GM21619 (cell line): Measurements from ENCODE around the gene SPRN.

Source experiments
- ATAC-seq: cut with Tn5 transposase; IDR thresholded peaks from one replicate; pipeline ENCODE4 v1.9.1; 2021; ENCODE audit not compliant: unreplicated experiment

Gene SPRN

DNA sequence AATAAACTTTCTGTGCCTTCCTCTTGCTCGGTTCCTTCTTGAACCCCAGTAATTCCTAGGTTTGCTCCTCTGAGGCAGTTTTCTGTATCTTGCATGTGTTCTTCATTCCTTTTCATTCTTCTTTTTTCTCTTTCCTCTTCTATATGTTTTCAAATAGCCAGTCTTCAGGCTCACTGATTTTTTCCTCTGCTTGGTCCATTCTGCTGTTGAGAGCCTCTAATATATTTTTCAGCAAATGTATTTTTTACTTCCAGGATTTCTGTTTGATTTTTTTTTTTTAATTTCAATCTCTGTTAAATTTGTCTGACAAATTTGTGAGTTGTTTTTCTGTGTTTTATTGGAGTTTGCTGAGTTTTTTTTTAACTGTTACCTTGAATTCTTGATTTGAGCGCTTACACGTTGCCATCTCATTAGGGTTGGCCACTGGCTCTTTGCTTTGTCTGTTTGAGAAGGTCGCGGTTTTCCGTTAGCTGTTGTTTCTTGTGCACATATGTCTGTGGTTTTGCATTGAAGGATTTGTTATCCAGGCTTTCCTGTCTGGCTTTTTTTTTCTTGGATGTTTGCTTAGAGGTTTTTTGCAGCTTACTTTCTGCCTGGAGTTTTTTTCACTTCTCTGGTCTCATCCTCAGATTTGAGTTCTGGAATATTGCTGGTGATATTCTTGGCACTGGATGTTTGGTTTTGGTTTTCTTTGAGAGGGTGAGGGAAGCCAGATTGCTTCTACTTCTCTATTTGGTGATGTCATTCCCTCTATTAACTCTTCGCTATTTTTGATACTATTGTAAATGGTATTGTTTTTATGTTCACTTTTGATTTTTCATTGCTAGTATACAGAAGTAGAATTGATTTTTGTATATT is 12.7 kb downstream of the SPRN start:
- ATAC-seq, result no peak

DNA sequence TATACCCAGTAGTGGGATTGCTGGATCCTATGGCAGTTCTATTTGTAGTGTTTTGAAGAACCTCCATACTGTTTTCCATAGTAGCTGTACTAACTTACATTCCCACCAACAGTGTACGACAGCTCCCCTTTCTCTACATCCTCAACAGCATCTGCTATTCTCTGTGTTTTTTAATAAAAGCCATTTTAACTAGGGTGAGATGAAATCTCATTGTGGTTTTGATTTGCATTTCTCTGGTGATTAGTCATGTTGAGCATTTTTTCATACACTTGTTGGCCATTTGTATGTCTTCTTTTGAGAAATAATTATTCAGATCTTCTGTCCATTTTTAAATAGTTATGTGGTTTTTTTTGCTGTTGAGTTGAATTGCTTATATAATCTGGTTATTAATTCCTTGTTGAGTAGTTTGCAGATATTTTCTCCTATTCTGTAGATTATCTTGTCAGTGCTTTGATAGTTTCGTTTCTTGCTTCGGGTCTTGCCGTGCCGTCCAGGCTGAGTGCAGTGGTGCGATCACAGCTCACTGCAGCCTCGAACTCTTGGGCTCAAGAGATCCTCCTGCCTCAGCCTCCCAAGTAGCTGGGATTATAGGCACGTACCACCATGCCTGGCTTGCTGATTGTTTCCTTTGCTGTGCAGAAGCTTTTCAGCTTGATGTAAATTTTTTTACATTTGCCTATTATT is 18.4 kb downstream of the SPRN start:
- peak; percentile 61 for ATAC-seq

DNA sequence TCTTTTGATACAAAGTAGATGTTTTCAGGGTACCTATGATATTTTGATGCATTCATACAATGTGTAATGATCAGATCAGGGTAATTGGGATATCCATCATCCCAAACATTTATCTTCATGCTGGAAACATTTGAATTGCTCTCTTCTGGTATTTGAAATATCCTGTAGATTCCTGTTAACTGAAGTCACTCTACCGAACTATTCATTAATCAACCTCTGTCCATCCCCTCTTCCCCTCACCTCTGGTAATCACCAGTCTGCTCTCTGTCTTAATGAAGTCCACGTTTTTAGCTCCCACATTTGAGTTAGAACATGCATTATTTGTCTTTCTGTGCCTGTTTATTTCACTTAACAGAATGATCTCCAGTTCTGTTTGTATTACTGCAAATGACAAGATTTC is 19.2 kb downstream of the SPRN start:
- ATAC-seq, result no peak

DNA sequence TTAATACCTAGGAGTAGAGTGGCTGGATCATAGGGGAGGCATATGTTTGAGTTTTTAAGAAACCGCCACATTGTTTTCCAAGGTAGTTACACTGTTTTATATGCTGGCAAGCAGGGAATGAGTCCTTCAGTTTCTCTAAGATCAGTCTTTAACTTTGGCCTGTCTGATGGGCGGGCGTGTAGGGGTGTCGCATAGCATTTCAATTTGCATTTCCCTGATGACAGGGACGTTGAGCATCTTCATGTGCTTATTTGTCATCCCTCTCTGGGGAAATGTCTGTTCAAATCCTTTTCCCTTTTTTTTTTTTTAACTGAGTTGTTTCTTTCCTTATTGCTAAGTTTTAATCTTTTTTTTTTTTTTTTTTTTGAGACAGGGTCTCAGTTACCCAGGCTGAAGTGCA is 20.6 kb downstream of the SPRN start:
- ATAC-seq, result no peak

DNA sequence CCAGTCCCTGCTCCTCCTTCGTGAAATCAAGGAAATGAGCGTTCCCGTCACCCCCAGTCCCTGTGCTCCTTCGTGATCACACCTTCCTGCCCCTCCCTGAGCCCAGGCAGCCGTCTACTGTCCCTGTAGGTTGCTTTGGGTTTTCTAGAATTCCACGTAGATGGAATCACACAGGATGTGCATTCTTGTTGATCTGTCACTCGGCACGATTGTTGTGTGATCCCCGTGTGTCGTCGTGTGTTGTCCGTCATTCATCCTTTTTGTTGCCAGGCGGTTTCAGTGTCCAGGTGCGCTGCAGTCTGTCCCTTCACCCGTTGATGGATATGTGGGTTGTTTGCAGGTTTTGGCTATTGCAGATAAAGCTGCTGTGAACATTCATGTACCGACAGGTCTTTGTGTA is 21.1 kb downstream of the SPRN start:
- ATAC-seq, result no peak

DNA sequence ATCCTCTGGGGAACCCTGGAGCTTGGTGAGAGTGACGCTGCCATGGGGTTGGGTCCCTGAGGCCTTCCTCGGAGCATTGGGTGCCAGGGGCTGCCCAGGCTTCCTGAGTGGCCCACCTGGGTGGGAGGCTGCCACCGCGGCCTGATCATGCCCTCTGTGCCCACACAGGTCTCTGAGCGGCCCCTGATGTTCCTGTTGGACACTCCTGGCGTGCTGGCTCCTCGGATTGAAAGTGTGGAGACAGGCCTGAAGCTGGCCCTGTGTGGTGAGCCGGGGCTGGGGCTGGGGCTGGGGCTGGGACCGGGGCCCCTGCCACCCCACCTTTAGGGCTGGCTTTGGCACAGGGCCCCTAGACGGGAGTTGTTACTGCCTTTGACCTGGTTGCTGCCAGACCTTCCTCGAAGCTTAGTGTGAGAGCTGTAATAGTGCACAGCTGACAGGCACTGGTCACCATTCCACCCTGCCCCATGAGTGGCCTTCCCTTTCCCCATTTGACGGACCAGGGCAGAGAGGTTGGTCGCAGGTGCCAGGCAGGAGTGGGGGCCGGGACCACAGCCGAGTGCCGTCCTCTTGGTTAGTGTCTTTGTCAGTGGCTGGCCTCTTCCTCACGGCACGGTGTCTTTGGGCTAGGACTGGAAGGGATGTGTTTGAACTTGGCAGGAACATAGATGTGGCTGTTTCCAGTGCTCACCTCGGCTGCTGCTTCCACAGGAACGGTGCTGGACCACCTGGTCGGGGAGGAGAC is 22.3 kb downstream of the SPRN start:
- no peak for ATAC-seq

DNA sequence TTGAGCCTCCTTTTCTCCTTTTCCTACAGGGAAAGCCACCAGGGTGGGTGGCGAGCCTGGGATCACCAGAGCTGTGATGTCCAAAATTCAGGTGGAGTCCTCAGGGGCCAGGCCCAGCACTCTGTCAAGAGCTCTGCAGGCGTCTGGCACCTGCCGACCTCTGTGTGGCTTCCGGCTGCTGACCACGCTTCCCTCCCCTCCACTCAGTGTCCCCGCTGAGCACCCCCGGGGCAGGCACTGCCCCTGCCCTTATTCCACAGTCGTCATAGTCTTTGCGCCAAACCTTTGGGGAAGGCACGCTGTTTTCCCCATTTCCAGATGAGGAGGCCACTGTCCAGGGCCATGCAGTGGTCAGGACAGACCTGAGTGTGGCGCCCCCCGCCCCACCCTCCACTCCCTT is 22.9 kb downstream of the SPRN start:
- peak; percentile 4 for ATAC-seq

DNA sequence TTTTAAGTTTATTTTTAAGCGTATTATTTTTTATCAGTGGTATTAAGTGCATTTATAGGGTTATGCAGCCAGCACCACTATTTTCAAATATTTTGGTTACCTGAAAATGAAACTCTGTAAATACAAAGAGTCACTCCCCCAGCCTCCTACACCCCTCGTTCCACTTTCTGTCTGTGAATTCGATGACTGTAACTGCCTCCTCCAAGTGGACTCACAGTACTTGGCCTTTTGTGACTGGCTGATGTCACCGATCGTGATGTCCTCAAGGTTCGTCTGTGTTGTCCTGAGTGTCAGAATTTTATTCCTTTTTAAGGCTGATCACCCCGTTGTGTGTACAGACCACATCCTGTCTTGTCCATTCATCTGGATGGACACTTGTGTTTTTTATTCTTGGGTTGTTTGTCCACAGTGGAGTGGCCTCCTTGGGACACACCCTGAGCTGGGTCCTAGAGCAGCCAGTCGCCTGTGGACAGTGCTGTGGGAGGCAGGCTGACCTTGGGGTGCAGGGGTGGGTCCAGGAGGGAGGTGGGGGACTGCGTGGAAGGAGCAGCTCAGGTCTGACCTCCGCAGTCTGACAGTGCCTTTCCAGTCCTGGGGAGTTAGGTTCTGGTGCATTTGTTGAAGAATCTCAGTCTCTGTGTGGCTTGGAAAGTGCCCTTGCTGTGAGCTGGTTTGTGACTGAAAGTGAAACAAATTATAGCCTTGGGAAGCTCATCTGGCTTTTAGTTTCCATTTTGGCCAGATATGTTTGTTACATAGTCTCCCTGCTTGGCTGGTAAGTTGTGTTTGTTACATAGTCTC is 23.6 kb downstream of the SPRN start:
- ATAC-seq, result peak; percentile 81

DNA sequence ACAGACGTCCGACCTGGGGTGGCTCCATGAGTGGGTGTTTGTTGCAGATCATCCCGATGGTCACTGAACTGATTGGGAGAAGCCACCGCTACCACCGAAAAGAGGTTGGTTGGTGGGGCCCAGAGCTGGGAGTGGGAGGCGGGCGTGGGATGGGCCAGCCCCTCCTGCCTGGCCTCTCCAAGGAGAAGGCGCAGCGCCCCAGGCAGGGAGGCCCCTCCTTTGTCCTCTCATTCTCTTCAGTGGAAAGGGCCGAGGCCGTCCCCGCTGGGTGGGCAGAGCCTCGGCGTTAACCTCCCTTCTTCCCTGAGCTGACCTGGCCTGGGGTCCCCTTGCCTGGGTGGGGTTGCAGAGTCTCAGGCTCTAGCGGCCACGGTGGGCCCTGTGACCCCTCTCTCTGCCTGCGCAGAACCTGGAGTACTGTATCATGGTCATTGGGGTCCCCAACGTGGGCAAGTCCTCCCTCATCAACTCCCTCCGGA is 25.3 kb downstream of the SPRN start:
- no peak for ATAC-seq

DNA sequence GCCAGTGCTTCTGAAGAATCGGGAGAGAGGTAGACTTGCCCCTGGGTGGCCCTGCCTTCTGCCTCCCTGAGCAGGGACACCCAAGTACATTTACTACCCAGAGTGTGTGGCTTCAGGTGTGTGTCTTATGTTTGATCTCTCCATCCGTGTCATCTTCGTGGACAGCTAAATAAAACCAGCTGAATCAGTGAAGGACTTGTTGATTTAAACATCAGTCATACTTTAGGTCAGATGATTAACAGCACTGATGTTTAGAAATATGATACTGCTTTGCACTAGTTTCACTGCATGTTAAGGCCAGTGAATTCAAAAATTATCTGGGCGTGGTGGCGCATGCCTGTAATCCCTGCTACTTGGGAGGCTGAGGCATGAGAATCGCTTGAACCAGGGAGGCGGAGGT is 26.5 kb downstream of the SPRN start:
- ATAC-seq, result no peak

DNA sequence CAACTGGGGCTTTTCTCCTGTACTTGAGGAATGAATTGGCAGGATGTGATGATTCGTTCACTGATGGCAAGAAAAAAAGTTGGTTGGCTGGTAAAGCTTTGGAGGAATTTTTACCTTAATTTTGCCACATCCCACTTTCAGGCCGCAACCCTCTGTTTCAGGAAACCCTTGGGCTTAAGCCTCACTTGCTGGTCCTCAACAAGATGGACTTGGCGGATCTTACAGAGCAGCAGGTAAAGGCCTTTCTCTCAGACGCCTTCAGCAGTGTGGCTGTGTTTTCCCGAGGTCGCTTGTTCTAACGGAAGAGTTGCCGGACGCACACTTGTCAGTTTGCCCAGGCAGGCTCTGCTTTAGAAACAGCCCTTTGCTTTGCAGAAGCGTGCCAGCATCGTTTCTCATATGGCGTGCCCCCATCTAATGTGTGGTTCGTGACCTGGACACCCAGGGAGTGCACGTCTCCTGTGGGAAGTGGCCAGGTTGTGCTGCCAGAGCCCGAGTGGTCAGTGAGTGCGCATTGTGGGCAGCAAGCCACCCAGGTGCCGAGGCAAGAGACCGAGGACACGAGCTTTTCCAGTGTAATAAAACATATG is 28.3 kb downstream of the SPRN start:
- no peak for ATAC-seq

DNA sequence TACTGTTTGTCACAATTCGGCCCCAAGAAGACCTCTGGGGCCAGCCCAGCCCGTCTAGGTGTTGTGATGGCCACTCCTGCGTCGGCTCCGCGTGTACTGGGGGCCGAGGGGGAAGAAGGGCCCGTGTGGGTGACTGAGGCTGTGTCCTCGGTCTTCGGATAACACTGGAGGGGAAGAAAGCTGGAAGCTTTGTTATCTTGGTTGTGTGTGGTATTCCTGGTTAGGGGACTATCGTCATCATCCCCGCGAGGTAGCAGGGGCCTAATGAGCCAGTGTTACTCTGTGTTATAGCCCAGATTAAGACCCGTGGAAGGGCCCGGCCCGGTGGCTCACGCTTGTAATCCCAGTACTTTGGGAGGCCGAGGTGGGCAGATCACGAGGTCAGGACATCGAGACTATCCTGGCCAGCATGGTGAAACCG is 29.6 kb downstream of the SPRN start:
- no peak for ATAC-seq

DNA sequence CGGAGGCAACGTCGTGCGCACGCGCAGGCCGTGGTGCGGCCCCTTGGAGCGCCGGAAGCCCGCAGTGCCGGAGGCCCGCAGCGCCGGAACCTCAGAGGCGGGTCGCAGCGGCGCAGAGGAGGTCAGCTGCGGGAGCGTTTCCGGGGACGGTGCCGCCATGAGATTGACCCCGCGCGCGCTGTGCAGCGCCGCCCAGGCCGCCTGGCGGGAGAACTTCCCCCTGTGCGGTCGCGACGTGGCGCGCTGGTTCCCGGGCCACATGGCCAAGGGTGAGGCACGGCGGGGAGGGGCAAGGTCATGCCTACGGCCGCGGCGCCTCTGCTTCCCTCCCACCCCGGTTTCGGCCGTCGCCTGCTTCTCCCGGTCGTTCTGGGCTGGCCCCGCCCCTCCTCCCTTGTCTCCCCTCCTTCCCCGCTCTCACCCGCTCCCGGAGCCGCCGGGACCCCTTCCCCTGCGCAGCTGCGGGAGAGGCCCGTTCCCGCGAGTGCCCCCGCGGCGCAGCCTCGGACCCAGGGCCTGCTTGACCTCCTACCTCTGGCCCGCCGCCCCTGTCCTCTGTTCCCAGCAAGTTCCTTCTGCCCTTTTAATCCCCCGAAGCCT is 30.3 kb downstream of the SPRN start, which contains the start of gene MTG1:
Gene MTG1, plus strand, starts transcription at position 94 of the 600 bp plus-strand sequence. Its CDS starts 64 bp downstream, at position 158.
- peak; percentile 51 for ATAC-seq

DNA sequence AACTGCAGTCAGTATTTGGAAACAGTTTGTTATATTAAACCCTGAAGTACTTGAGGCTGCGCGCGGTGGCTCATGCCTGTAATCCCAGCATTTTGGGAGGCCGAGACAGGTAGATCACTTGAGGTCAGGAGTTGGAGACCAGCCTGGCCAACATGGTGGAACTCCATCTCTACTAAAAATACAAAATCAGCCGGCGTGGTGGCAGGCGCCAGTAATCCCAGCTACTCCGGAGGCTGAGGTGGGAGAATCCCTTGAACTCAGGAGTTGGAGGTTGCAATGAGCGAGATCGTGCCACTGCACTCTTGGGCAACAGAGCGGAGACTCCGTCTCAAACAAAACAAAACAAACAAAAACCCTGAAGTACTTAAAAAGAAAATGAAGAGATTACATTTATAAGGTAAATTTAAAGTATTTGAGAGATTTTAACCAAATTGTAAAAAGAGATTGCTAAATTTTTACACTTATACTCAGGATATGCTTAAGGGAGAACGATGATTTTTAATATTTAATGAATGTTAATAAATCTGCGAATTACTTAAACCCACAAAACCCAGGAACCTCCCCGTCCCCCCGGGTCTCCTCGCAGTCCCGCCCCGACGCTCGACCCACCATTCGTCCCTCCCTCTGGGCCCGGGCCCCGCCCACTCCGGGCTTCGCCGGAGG is 30.9 kb downstream of the SPRN start:
- no peak for ATAC-seq

DNA sequence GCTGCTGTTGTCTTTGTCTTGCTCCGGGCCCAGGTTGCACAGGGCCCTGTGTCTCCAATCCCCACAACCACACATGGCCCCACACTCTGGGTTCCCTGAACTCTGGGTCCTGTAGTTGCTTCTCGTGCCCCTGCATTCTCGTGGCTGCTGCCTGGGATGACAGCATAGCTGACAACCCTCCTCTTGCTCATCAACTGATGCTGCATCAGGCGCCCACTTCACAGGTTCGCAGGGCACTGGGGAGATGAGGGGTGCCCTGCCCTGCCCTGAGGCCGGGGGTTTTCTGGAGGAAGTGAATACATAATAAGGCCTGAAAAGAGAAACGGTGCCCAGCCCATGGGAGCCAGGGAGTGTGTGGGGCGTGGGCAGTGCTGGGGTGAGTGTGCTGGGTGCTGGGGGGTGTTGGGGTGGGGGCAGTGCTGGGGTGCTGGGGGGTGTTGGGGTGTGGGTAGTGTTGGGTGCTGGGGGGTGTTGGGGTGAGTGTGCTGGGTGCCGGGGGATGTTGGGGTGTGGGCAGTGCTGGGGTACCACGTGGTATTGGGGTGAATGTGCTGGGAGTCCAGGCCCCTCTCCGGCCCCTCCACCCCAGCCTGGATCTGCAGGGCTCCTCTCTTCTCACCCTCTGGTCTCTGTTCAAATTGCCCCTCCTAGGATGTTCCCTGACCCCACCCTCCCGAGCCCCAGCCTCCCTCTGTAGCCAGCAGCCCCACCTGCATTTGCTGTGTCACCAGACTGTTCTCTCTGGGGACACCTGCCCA is 32.5 kb downstream of the SPRN start:
- ATAC-seq, result no peak

DNA sequence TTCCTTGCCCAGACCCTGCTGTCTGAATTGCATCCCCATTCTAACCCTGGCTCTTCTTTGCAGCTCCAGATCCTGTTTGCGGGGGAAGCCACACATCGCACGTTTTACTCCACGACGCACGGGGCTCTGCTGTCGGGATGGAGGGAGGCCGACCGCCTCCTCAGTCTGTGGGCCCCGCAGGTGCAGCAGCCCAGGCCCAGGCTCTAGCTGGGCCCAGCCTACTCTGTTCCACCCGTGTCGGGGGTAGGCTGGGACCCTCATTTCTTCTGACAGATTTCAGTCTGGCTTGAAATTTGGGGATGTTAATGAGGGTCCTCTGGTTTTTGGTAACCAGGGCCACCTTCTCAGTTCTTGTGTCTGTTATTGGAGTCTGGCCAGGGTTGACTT is 33.2 kb downstream of the SPRN start:
- no peak for ATAC-seq

DNA sequence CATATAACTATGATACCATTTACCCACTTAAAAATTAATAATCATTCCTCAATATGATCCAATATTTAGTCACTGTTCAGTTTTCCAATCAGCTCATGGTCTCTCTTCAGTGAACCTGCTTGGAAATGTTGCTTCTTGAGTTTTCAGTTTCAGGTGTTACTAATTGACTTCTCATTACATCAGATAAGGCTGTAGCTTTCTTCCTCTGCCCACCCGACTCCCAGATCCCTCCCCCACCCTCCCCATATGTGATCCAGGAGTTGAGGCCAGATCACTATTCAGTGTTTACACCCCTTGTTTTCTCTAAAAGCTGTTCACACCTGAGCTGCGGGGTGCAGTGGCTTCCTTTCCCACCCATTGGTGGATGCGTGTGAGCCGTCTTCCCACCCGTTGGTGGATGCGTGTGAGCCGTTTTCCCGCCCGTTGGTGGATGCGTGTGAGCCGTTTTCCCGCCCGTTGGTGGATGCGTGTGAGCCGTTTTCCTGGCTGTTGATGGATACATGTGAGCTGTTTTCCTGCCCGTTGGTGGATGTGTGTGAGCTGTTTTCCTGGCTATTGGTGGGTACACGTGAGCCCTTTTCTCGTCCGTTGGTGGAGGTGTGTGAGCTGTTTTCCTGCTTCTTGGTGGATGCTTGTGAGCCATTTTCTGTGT is 33.7 kb downstream of the SPRN start:
- no peak for ATAC-seq
